A549 (cell line): Measurements from ENCODE around the gene NANOS3. TPM values are rescaled to one million over a fixed set of nuclear protein-coding genes. Genes with fewer than 3 reads are reported as not detected.

ENCODE experiments used
- ATAC-seq, 2 experiments: fragments of 200-7000 bp in 1 of 2; fragments of >200 bp in 1 of 2; cut with Nextera tagmentation in 1 of 2; cut with Tn5 transposase in 1 of 2; 3 replicates each; pipeline versions ENCODE4 v1.8.0 to v1.9.1; 2018 to 2020; ENCODE audit warnings: mild to moderate bottlenecking in 1 of 2, moderate library complexity in 1 of 2
- CTCF ChIA-PET: fragments of 300-600 bp; sonication (Branson Sonifier 250); formaldehyde crosslinking; extraction: SDS; loops from one replicate; lab custom pipeline; 2021; ENCODE audit warnings: antibody characterized with exemption, inconsistent platforms; lab: Yijun Ruan, JAX
- POLR2A ChIA-PET: fragments of 350-600 bp; formaldehyde crosslinking; extraction: SDS; loops from one replicate; lab custom pipeline; 2021; ENCODE audit warnings: antibody characterized with exemption, inconsistent platforms; lab: Yijun Ruan, JAX
- DNase-seq, 2 experiments: peaks; one replicate each; pipeline versions ENCODE4 v3.0.0 to v3.0.0-alpha.2; 2011 to 2016; ENCODE audit warnings: low read depth in 1 of 2, low spot score in 1 of 2
- FAIRE-seq: peaks from 2 replicates; lab custom pipeline; 2011; peaks lifted over from hg19 to GRCh38; lab: Jason Lieb, UNC
- H3K27ac ChIP-seq, 2 experiments: fragments of >200 bp; sonication (Bioruptor Twin); formaldehyde crosslinking; 3 replicates each; pipeline ENCODE4 v1.5.1; 2016 to 2017
- H3K4me1 ChIP-seq: fragments of >200 bp; sonication (Bioruptor Twin); formaldehyde crosslinking; 3 replicates; pipeline ENCODE4 v1.6.1; 2016
- H3K4me2 ChIP-seq: fragments of >200 bp; sonication (Bioruptor Twin); formaldehyde crosslinking; 3 replicates; pipeline ENCODE4 v1.6.1; 2016
- H3K4me3 ChIP-seq: fragments of >200 bp; sonication (Bioruptor Twin); formaldehyde crosslinking; 3 replicates; pipeline ENCODE4 v1.5.1; 2016
- H3K9me3 ChIP-seq: fragments of >200 bp; sonication (Bioruptor Twin); formaldehyde crosslinking; 3 replicates; pipeline ENCODE4 v1.6.1; 2016
- BHLHE40 ChIP-seq: IDR thresholded peaks from 2 replicates; pipeline ENCODE4 v1.6.1; 2012; ENCODE audit warnings: low read depth, low read length, inconsistent platforms
- CHD2 ChIP-seq: fragments of 150-350 bp; IDR thresholded peaks from 2 replicates; pipeline ENCODE4 v1.6.1; 2014; ENCODE audit warnings: low read length; ENCODE audit not compliant: partially characterized antibody
- CHD4 ChIP-seq: fragments of 200-600 bp; sonication (generic); IDR thresholded peaks from 2 replicates; pipeline ENCODE4 v1.6.1; 2016; ENCODE audit warnings: antibody characterized with exemption, mild to moderate bottlenecking, borderline replicate concordance
- EHF ChIP-seq: fragments of 250-450 bp; sonication (Bioruptor Pico); IDR thresholded peaks from 2 replicates; pipeline ENCODE4 v1.5.0; 2020; ENCODE audit warnings: mild to moderate bottlenecking
- EHMT2 ChIP-seq: fragments of 200-600 bp; sonication (generic); IDR thresholded peaks from 2 replicates; pipeline ENCODE4 v1.6.1; 2016; ENCODE audit warnings: antibody characterized with exemption, low read depth, mild to moderate bottlenecking, moderate library complexity
- ESRRA ChIP-seq: fragments of 150-350 bp; IDR thresholded peaks from 2 replicates; pipeline ENCODE4 v1.6.1; 2014; ENCODE audit warnings: mild to moderate bottlenecking, low read length, borderline replicate concordance
- HOXA7 ChIP-seq: fragments of 250-450 bp; sonication (Bioruptor Pico); IDR thresholded peaks from 2 replicates; pipeline ENCODE4 v1.5.0; 2020; ENCODE audit warnings: mild to moderate bottlenecking, moderate library complexity
- HOXB13 ChIP-seq: fragments of 250-450 bp; sonication (Bioruptor Pico); IDR thresholded peaks from 2 replicates; pipeline ENCODE4 v1.5.0; 2020; ENCODE audit warnings: low read depth, mild to moderate bottlenecking, moderate library complexity
- JUNB ChIP-seq: fragments of >200 bp; sonication (Bioruptor Twin); formaldehyde crosslinking; IDR thresholded peaks from 2 replicates; pipeline ENCODE4 v1.6.1; 2016
- KDM5A ChIP-seq: fragments of 200-600 bp; sonication (generic); IDR thresholded peaks from 2 replicates; pipeline ENCODE4 v1.6.1; 2016; ENCODE audit warnings: antibody characterized with exemption, mild to moderate bottlenecking
- MAFK ChIP-seq: fragments of 450-650 bp; IDR thresholded peaks from 2 replicates; pipeline ENCODE4 v1.6.1; 2014; ENCODE audit not compliant: partially characterized antibody
- MAX ChIP-seq: IDR thresholded peaks from 2 replicates; pipeline ENCODE4 v1.6.1; 2012
- MAZ ChIP-seq: fragments of 150-350 bp; IDR thresholded peaks from 2 replicates; pipeline ENCODE4 v1.6.1; 2014; ENCODE audit warnings: antibody characterized with exemption, low read depth, low read length, borderline replicate concordance
- NFE2L2 ChIP-seq: fragments of 150-350 bp; conservative IDR thresholded peaks from 2 replicates; pipeline ENCODE4 v1.6.1; 2014; ENCODE audit warnings: low read length
- NPAS2 ChIP-seq: fragments of 250-450 bp; sonication (Bioruptor Pico); IDR thresholded peaks from 2 replicates; pipeline ENCODE4 v1.8.0; 2022; ENCODE audit warnings: mild to moderate bottlenecking, moderate library complexity, borderline replicate concordance
- PHF8 ChIP-seq: fragments of 200-600 bp; sonication (generic); IDR thresholded peaks from 2 replicates; pipeline ENCODE4 v1.6.1; 2016; ENCODE audit warnings: low read depth, mild to moderate bottlenecking, antibody characterized with exemption, moderate library complexity, borderline replicate concordance
- POLR2AphosphoS2 ChIP-seq: conservative IDR thresholded peaks from 2 replicates; pipeline ENCODE4 v1.6.1; 2012; ENCODE audit warnings: low read length, improper control_type of control experiment, inconsistent platforms
- RCOR1 ChIP-seq: fragments of 150-350 bp; IDR thresholded peaks from 2 replicates; pipeline ENCODE4 v1.6.1; 2014; ENCODE audit warnings: antibody characterized with exemption, low read length, low read depth
- RFX5 ChIP-seq: fragments of 450-650 bp; IDR thresholded peaks from 2 replicates; pipeline ENCODE4 v1.7.1; 2014; ENCODE audit warnings: antibody characterized with exemption, mild to moderate bottlenecking, moderate library complexity
- RNF2 ChIP-seq: fragments of 200-600 bp; sonication (generic); IDR thresholded peaks from 2 replicates; pipeline ENCODE4 v1.6.1; 2016; ENCODE audit warnings: low read depth, mild to moderate bottlenecking, antibody characterized with exemption, moderate library complexity, borderline replicate concordance
- TFCP2L1 ChIP-seq: fragments of 250-450 bp; sonication (Bioruptor Pico); IDR thresholded peaks from 2 replicates; pipeline ENCODE4 v1.5.0; 2021; ENCODE audit warnings: mild to moderate bottlenecking
- TP53 ChIP-seq: fragments of 250-450 bp; sonication (Bioruptor Pico); IDR thresholded peaks from 2 replicates; pipeline ENCODE4 v1.5.0; 2021; ENCODE audit warnings: mild to moderate bottlenecking, moderate library complexity
- ZC3H11A ChIP-seq: fragments of 450-650 bp; IDR thresholded peaks from 2 replicates; pipeline ENCODE4 v1.6.1; 2014; ENCODE audit warnings: antibody characterized with exemption, mild to moderate bottlenecking
- ZFP36 ChIP-seq: fragments of 450-650 bp; IDR thresholded peaks from 2 replicates; pipeline ENCODE4 v1.6.1; 2014; ENCODE audit warnings: borderline replicate concordance; ENCODE audit not compliant: partially characterized antibody
- WGBS: methylation state at CpG from one replicate; pipeline ENCODE4 v1.1.6; 2017; ENCODE audit errors: missing lambda C conversion rate; 5-methylcytosine and 5-hydroxymethylcytosine counted together
- polyA plus RNA-seq, 4 experiments: library from polyadenylated mRNA; depleted of rRNA in 3 of 4; stranded (reverse); fragments of >200 nt; fragmentation: RNase III in 1 of 4; extraction: RNeasy Plus Mini Kit Qiagen cat#74134 plus additional on column Dnase treatment in 1 of 4; gene quantifications; 2 replicates in 3 of 4; 3 replicates in 1 of 4; pipeline ENCODE4 v1.2.3, GENCODE V29; 2011 to 2017
- TF ChIP-seq, protein P1 (sequence below): fragments of 250-450 bp; sonication (Bioruptor Pico); IDR thresholded peaks from 2 replicates; pipeline ENCODE4 v1.5.0; 2020; ENCODE audit warnings: low read depth, mild to moderate bottlenecking, moderate library complexity

Gene NANOS3
- polyA plus RNA-seq, 2 of the 4 experiments (the other 2 are of a cell fraction): 0.31 to 1.2 TPM

DNA sequence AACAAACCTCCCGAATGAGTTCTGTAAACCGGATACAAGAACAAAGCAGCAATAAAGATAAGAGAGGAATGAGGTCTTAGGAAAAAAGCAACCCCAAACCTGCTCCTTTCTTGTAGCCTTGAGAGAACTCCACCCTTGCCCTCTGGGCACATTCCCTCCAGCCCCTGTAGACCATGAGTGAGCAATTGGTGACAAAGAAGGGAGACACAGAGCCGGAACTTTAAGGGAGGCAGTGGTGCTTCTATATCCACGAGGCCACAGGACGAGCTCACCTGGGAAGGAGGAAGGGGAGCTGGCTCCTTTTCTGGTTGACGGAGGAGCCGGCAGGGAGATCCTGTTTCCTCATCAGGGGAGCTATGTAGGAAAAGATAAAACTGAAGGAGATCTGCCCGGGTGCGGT lies 15.9 kb downstream of the NANOS3 start:
- H3K27ac ChIP-seq: no peak overlapping the region
- no peak for FAIRE-seq
- no peak for ATAC-seq
- no peak for DNase-seq
- WGBS: 80% methylated on average over 9 of the region's 9 CpGs
- no peak overlapping the region for H3K4me2 ChIP-seq
- CTCF ChIA-PET: interaction anchor here (1.1 to 2.2 kb wide), 2 partner anchors 12 to 167 kb away, joined by 4 to 6 read pairs; no protein-coding TSS in a partner anchor
- POLR2A ChIA-PET: no interaction called here
- no peak overlapping the region for H3K4me3 ChIP-seq
- TF ChIP-seq CHD2: no peak
- TF ChIP-seq MAFK: no peak
- no peak for TF ChIP-seq RNF2
- no peak for TF ChIP-seq POLR2AphosphoS2
- TF ChIP-seq BHLHE40: no peak
- TF ChIP-seq EHF (CRISPR knock-in tag): no peak
- no peak for TF ChIP-seq NPAS2 (CRISPR knock-in tag)
- TF ChIP-seq ZFP36: no peak
- no peak for TF ChIP-seq CHD4
- TF ChIP-seq HOXA7 (CRISPR knock-in tag): no peak
- no peak for TF ChIP-seq ESRRA
- no peak for TF ChIP-seq TP53 (CRISPR knock-in tag)
- no peak for TF ChIP-seq TFCP2L1 (CRISPR knock-in tag)
- H3K4me1 ChIP-seq: no peaks in the 10 kb centered on the region
- no peaks in the 10 kb centered on the region for H3K9me3 ChIP-seq

- TF ChIP-seq RFX5 (no peak), NPAS2 (CRISPR knock-in tag) (no peak), PHF8 (no peak), CHD2 (no peak), NFE2L2 (no peak), RCOR1 (no peak)
- ATAC-seq (no peak), DNase-seq (no peak), FAIRE-seq (no peak)
- ChIA-PET POLR2A (no interaction called here), CTCF (no interaction called here)
- no peak overlapping the region for H3K4me3 ChIP-seq
- H3K9me3 ChIP-seq: no peaks in the 10 kb centered on the region
- no peaks in the 10 kb centered on the region for H3K4me1 ChIP-seq
- no peak overlapping the region for H3K4me2 ChIP-seq
- no peak overlapping the region for H3K27ac ChIP-seq
- WGBS: 62% methylated on average over 5 of the region's 5 CpGs
Measured at GRCh38 chr19:13894552-13894951, 17.6 kb downstream of the NANOS3 start.

GRCh38 chr19:13896227-13896626 lies 19.3 kb downstream of the NANOS3 start:
- FAIRE-seq: no peak

More at GRCh38 chr19:13896227-13896626, 19.3 kb downstream of the NANOS3 start:
- TF ChIP-seq, protein P1, sequence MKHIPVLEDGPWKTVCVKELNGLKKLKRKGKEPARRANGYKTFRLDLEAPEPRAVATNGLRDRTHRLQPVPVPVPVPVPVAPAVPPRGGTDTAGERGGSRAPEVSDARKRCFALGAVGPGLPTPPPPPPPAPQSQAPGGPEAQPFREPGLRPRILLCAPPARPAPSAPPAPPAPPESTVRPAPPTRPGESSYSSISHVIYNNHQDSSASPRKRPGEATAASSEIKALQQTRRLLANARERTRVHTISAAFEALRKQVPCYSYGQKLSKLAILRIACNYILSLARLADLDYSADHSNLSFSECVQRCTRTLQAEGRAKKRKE (CRISPR knock-in tag): no peak
- TF ChIP-seq MAFK (no peak), KDM5A (no peak), JUNB (no peak), MAX (no peak), EHMT2 (no peak), HOXB13 (CRISPR knock-in tag) (no peak), ZC3H11A (no peak), MAZ (no peak)
- POLR2A ChIA-PET: no interaction called here
- ATAC-seq (no peak), DNase-seq (no peak)
- 88% methylated on average over 2 of the region's 2 CpGs for WGBS
- H3K4me3 ChIP-seq: no peak overlapping the region
- H3K9me3 ChIP-seq: no peaks in the 10 kb centered on the region
- H3K27ac ChIP-seq: no peak overlapping the region
- CTCF ChIA-PET: no interaction called here
- no peak overlapping the region for H3K4me2 ChIP-seq
- H3K4me1 ChIP-seq: no peaks in the 10 kb centered on the region
